GM12878 (cell line): ENCODE results near the gene COG1. TPM values are rescaled to one million over a fixed set of nuclear protein-coding genes. Genes with fewer than 3 reads are reported as not detected.

ENCODE experiments used
- ATF7 ChIP-seq: fragments of 450-650 bp; IDR thresholded peaks from 2 replicates; pipeline ENCODE4 v1.6.1; 2016; ENCODE audit warnings: low read depth, mild to moderate bottlenecking
- BHLHE40 ChIP-seq, 2 experiments: fragments of 450-650 bp in 1 of 2; IDR thresholded peaks; 2 replicates each; pipeline ENCODE4 v1.6.1; 2011 to 2017; ENCODE audit warnings: low read depth in 2 of 2, borderline replicate concordance in 1 of 2, improper control_type of control experiment in 1 of 2, low read length in 1 of 2, mild to moderate bottlenecking in 1 of 2
- BMI1 ChIP-seq: fragments of 450-650 bp; IDR thresholded peaks from 2 replicates; pipeline ENCODE4 v1.6.1; 2016; ENCODE audit warnings: mild to moderate bottlenecking, moderate library complexity, borderline replicate concordance
- ESRRA ChIP-seq: IDR thresholded peaks from 2 replicates; pipeline ENCODE4 v1.6.1; 2012; ENCODE audit warnings: mild to moderate bottlenecking, low read length, improper control_type of control experiment
- GABPA ChIP-seq: IDR thresholded peaks from 2 replicates; pipeline ENCODE4 v1.6.1; 2014; ENCODE audit warnings: antibody characterized with exemption, low read depth, mild to moderate bottlenecking, inconsistent platforms
- IKZF2 ChIP-seq, 2 experiments: fragments of 450-650 bp; IDR thresholded peaks; 2 replicates each; pipeline ENCODE4 v1.6.1; 2017; ENCODE audit warnings: mild to moderate bottlenecking in 2 of 2, moderate library complexity in 2 of 2
- IRF4 ChIP-seq: IDR thresholded peaks from 2 replicates; pipeline ENCODE4 v1.6.1; 2011; ENCODE audit warnings: low read depth, low read length
- MXI1 ChIP-seq: fragments of 150-350 bp; IDR thresholded peaks from 2 replicates; pipeline ENCODE4 v1.6.1; 2011; ENCODE audit warnings: low read depth, mild to moderate bottlenecking, inconsistent platforms, low read length, improper control_type of control experiment
- NFYB ChIP-seq: IDR thresholded peaks from 2 replicates; pipeline ENCODE4 v1.6.1; 2011; ENCODE audit warnings: low read depth, mild to moderate bottlenecking, low read length, improper control_type of control experiment, moderate library complexity; ENCODE audit not compliant: insufficient read depth
- NR2F1 ChIP-seq: fragments of 450-650 bp; conservative IDR thresholded peaks from 2 replicates; pipeline ENCODE4 v1.6.1; 2017; ENCODE audit warnings: mild to moderate bottlenecking
- PAX5 ChIP-seq: IDR thresholded peaks from 2 replicates; pipeline ENCODE4 v1.6.1; 2011; ENCODE audit warnings: low read depth, low read length, borderline replicate concordance
- RAD21 ChIP-seq: IDR thresholded peaks from 2 replicates; pipeline ENCODE4 v1.6.1; 2011; ENCODE audit warnings: mild to moderate bottlenecking, low read depth, low read length, moderate library complexity; ENCODE audit not compliant: insufficient read depth
- RB1 ChIP-seq: fragments of 450-650 bp; formaldehyde crosslinking; IDR thresholded peaks from 2 replicates; pipeline ENCODE4 v1.6.1; 2017; ENCODE audit warnings: mild to moderate bottlenecking, borderline replicate concordance
- RFX5 ChIP-seq: IDR thresholded peaks from 2 replicates; pipeline ENCODE4 v1.6.1; 2011; ENCODE audit warnings: low read depth, low read length, improper control_type of control experiment
- ZNF622 ChIP-seq: fragments of 450-650 bp; IDR thresholded peaks from 2 replicates; pipeline ENCODE4 v1.6.1; 2017; ENCODE audit warnings: mild to moderate bottlenecking, inconsistent platforms
- ZZZ3 ChIP-seq: IDR thresholded peaks from 2 replicates; pipeline ENCODE4 v1.6.1; 2011; ENCODE audit warnings: low read depth; ENCODE audit not compliant: control insufficient read depth, insufficient read length
- polyA plus RNA-seq, 11 experiments: library from polyadenylated mRNA; depleted of rRNA in 4 of 11; unstranded in 6 of 11; stranded (reverse) in 5 of 11; fragments of >200 nt; fragmentation: Nextera tagmentation in 4 of 11; fragmentation: Illumina TruSeq in 1 of 11; extraction: Ambion mirVana in 4 of 11; extraction: Trizol in 1 of 11; gene quantifications; 1 replicate in 1 of 11; 2 replicates in 10 of 11; pipeline versions ENCODE4 v1.2.1 to v1.2.3, GENCODE V29; 2011 to 2016; ENCODE audit warnings: inconsistent platforms in 2 of 11, missing spikeins in 2 of 11, low read depth in 1 of 11
- total RNA-seq, 4 experiments: library from RNA; depleted of rRNA in 3 of 4; stranded (reverse); fragments of >200 nt in 3 of 4; fragmentation: Illumina TruSeq in 1 of 4; extraction: Trizol in 1 of 4; gene quantifications; 2 replicates each; pipeline versions ENCODE4 v1.2.1 to v1.2.3, GENCODE V29; 2013 to 2021
- TF ChIP-seq, protein P1 (sequence below): IDR thresholded peaks from 2 replicates; pipeline ENCODE4 v1.6.1; 2011; ENCODE audit warnings: mild to moderate bottlenecking, low read depth, low read length, moderate library complexity; ENCODE audit not compliant: insufficient replicate concordance
- TF ChIP-seq, protein P2 (sequence below): fragments of 450-650 bp; IDR thresholded peaks from 2 replicates; pipeline ENCODE4 v1.6.1; 2018; ENCODE audit warnings: borderline replicate concordance, mild to moderate bottlenecking; ENCODE audit not compliant: partially characterized antibody
- TF ChIP-seq, protein P3 (sequence below): fragments of 450-650 bp; formaldehyde crosslinking; IDR thresholded peaks from 2 replicates; pipeline ENCODE4 v1.4.0; 2020; ENCODE audit warnings: mild to moderate bottlenecking, moderate library complexity
- TF ChIP-seq, protein P4 (sequence below): fragments of 450-650 bp; IDR thresholded peaks from 2 replicates; pipeline ENCODE4 v1.6.1; 2016; ENCODE audit warnings: mild to moderate bottlenecking
- TF ChIP-seq, protein P5 (sequence below): fragments of 450-650 bp; IDR thresholded peaks from 2 replicates; pipeline ENCODE4 v1.6.1; 2017; ENCODE audit warnings: mild to moderate bottlenecking

COG1 gene
- total and polyA plus RNA-seq, 10 of the 15 experiments (the other 5 are each of a cell fraction or from before 2014, with no cell fraction given) = 10.5 to 24.1 (median 18.1) TPM

DNA sequence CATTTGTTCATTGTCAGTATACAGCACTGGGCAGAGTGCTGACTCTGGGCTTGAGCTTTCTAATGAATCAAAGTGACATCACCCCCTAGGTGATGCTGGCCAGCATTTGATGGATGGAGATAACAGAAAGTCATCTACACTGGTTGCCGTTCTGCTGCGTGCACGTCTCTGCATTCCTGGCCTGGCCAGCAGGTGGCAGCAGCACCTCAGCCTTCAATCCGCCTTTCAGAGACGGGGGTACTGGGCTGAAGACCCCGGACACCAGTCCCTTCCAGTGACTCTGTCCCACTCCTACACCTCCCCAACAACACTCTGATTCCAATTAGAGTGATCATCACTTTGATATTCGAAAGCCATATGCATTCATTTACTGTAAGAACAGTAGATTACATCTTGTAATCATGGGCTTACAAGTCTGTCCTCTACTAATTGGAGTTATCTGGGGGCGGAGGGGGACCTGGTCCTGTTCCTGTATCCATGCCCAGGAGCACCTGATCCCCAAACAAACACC lies 62.9 kb downstream of the COG1 start (continued):
- TF ChIP-seq, protein P1, sequence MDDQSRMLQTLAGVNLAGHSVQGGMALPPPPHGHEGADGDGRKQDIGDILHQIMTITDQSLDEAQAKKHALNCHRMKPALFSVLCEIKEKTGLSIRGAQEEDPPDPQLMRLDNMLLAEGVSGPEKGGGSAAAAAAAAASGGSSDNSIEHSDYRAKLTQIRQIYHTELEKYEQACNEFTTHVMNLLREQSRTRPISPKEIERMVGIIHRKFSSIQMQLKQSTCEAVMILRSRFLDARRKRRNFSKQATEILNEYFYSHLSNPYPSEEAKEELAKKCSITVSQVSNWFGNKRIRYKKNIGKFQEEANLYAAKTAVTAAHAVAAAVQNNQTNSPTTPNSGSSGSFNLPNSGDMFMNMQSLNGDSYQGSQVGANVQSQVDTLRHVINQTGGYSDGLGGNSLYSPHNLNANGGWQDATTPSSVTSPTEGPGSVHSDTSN = no peak
- no peak for TF ChIP-seq BMI1
- no peak for TF ChIP-seq ZZZ3
- TF ChIP-seq RFX5 = no peak
- TF ChIP-seq ESRRA = no peak
- no peak for TF ChIP-seq IKZF2 (IDR thresholded peaks at IDR 0.05)
- TF ChIP-seq, protein P2, sequence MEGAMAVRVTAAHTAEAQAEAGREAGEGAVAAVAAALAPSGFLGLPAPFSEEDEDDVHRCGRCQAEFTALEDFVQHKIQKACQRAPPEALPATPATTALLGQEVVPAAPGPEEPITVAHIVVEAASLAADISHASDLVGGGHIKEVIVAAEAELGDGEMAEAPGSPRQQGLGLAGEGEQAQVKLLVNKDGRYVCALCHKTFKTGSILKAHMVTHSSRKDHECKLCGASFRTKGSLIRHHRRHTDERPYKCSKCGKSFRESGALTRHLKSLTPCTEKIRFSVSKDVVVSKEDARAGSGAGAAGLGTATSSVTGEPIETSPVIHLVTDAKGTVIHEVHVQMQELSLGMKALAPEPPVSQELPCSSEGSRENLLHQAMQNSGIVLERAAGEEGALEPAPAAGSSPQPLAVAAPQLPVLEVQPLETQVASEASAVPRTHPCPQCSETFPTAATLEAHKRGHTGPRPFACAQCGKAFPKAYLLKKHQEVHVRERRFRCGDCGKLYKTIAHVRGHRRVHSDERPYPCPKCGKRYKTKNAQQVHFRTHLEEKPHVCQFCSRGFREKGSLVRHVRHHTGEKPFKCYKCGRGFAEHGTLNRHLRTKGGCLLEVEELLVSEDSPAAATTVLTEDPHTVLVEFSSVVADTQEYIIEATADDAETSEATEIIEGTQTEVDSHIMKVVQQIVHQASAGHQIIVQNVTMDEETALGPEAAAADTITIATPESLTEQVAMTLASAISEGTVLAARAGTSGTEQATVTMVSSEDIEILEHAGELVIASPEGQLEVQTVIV = no peak
- no peak for TF ChIP-seq IRF4
- TF ChIP-seq PAX5 = peak; percentile 18; the same call in 1 of the 2 replicates
- TF ChIP-seq, protein P3, sequence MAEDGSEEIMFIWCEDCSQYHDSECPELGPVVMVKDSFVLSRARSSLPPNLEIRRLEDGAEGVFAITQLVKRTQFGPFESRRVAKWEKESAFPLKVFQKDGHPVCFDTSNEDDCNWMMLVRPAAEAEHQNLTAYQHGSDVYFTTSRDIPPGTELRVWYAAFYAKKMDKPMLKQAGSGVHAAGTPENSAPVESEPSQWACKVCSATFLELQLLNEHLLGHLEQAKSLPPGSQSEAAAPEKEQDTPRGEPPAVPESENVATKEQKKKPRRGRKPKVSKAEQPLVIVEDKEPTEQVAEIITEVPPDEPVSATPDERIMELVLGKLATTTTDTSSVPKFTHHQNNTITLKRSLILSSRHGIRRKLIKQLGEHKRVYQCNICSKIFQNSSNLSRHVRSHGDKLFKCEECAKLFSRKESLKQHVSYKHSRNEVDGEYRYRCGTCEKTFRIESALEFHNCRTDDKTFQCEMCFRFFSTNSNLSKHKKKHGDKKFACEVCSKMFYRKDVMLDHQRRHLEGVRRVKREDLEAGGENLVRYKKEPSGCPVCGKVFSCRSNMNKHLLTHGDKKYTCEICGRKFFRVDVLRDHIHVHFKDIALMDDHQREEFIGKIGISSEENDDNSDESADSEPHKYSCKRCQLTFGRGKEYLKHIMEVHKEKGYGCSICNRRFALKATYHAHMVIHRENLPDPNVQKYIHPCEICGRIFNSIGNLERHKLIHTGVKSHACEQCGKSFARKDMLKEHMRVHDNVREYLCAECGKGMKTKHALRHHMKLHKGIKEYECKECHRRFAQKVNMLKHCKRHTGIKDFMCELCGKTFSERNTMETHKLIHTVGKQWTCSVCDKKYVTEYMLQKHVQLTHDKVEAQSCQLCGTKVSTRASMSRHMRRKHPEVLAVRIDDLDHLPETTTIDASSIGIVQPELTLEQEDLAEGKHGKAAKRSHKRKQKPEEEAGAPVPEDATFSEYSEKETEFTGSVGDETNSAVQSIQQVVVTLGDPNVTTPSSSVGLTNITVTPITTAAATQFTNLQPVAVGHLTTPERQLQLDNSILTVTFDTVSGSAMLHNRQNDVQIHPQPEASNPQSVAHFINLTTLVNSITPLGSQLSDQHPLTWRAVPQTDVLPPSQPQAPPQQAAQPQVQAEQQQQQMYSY (CRISPR knock-in tag) = no peak
- no peak for TF ChIP-seq NR2F1
- TF ChIP-seq, protein P4, sequence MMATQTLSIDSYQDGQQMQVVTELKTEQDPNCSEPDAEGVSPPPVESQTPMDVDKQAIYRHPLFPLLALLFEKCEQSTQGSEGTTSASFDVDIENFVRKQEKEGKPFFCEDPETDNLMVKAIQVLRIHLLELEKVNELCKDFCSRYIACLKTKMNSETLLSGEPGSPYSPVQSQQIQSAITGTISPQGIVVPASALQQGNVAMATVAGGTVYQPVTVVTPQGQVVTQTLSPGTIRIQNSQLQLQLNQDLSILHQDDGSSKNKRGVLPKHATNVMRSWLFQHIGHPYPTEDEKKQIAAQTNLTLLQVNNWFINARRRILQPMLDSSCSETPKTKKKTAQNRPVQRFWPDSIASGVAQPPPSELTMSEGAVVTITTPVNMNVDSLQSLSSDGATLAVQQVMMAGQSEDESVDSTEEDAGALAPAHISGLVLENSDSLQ = peak; percentile 42; the same call in 1 of the 2 replicates
- no peak for TF ChIP-seq MXI1
- peak; percentile 52 for TF ChIP-seq ATF7
- peak; percentile 97 for TF ChIP-seq RAD21
- no peak for TF ChIP-seq NFYB
- no peak for TF ChIP-seq GABPA
- no peak for TF ChIP-seq BHLHE40 (IDR thresholded peaks at IDR 0.05; ENCODE audit: borderline replicate concordance in 1 of 2, low read depth in 2 of 2, low read length in 1 of 2)
- no peak for TF ChIP-seq ZNF622
- TF ChIP-seq, protein P5, sequence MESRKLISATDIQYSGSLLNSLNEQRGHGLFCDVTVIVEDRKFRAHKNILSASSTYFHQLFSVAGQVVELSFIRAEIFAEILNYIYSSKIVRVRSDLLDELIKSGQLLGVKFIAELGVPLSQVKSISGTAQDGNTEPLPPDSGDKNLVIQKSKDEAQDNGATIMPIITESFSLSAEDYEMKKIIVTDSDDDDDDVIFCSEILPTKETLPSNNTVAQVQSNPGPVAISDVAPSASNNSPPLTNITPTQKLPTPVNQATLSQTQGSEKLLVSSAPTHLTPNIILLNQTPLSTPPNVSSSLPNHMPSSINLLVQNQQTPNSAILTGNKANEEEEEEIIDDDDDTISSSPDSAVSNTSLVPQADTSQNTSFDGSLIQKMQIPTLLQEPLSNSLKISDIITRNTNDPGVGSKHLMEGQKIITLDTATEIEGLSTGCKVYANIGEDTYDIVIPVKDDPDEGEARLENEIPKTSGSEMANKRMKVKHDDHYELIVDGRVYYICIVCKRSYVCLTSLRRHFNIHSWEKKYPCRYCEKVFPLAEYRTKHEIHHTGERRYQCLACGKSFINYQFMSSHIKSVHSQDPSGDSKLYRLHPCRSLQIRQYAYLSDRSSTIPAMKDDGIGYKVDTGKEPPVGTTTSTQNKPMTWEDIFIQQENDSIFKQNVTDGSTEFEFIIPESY = no peak
- TF ChIP-seq RB1 = peak; percentile 60; the same call in 1 of the 2 replicates
